ENCODE results near the gene C11orf42. TPM values are rescaled to one million over a fixed set of nuclear protein-coding genes. Genes with fewer than 3 reads are reported as not detected.

The C11orf42 gene
- total and polyA plus RNA-seq, 2 experiments from 2014 or later = 0.16 TPM; not detected in 1

- peaks cover 12% of the 10 kb centered on the region; the same call in 1 of the 2 replicates for H4K20me1 ChIP-seq (ENCODE audit: insufficient read depth)
- no peaks in the 10 kb centered on the region for H3K9me3 ChIP-seq (ENCODE audit: low read depth)
- no peak overlapping the region for H3K27ac ChIP-seq
- no peak overlapping the region for H3K9ac ChIP-seq
- peaks cover 11% of the 10 kb centered on the region; the same call in 1 of the 2 replicates for H3K36me3 ChIP-seq (ENCODE audit: low read depth)
- WGBS, 2 experiments (ENCODE audit: low coverage in 1 of 2, low lambda C conversion rate in 2 of 2, missing lambda C conversion rate in 2 of 2) = 68 to 90% methylated on average over 2 of the region's 2 CpGs
- no peaks in the 10 kb centered on the region for H3K9me2 ChIP-seq (ENCODE audit: insufficient read depth)
- peaks cover 4% of the 10 kb centered on the region; the same call in 1 of the 2 replicates for H3K4me1 ChIP-seq (ENCODE audit: insufficient read depth)
- TF ChIP-seq EZH2phosphoT487 (IDR thresholded peaks at IDR 0.05; ENCODE audit: insufficient read depth, low read depth) (no peak), EZH2 (IDR thresholded peaks at IDR 0.05; ENCODE audit: insufficient read depth, poor library complexity, severe bottlenecking) (no peak)
- H3K4me2 ChIP-seq (ENCODE audit: unreplicated experiment) = no peak overlapping the region
- no peaks in the 10 kb centered on the region for H3K27me3 ChIP-seq (replicated peaks; ENCODE audit: insufficient read depth)
- no peak overlapping the region for H3K4me3 ChIP-seq
- no peak overlapping the region for H2AFZ ChIP-seq
- in situ Hi-C loops (cut with MboI) = no loop called here
- H3F3A ChIP-seq (ENCODE audit: insufficient read depth) = peaks cover 3% of the 10 kb centered on the region
- no peak for DNase-seq
- peaks cover 76% of the 10 kb centered on the region for H3K79me2 ChIP-seq (ENCODE audit: insufficient read depth)
These were observed 20.5 kb downstream of the C11orf42 start for GRCh38 chr11:6225896-6226295.

GRCh38 chr11:6228520-6228919 is 23.2 kb downstream of the C11orf42 start:
- Histone ChIP-seq H3K36me3 (ENCODE audit: low read depth) (peaks cover 3% of the 10 kb centered on the region; the same call in 1 of the 2 replicates), H3K27ac (no peak overlapping the region), H3K4me3 (no peak overlapping the region), H3K27me3 (replicated peaks; ENCODE audit: insufficient read depth) (no peaks in the 10 kb centered on the region), H3K9me2 (ENCODE audit: insufficient read depth) (no peaks in the 10 kb centered on the region), H3F3A (ENCODE audit: insufficient read depth) (no peaks in the 10 kb centered on the region), H4K20me1 (ENCODE audit: insufficient read depth) (peaks cover 12% of the 10 kb centered on the region; the same call in 1 of the 2 replicates), H3K9ac (no peak overlapping the region), H3K9me3 (ENCODE audit: low read depth) (no peaks in the 10 kb centered on the region), H3K4me1 (ENCODE audit: insufficient read depth) (peaks cover 11% of the 10 kb centered on the region), H2AFZ (no peak overlapping the region), H3K4me2 (ENCODE audit: unreplicated experiment) (no peak overlapping the region), H3K79me2 (ENCODE audit: insufficient read depth) (peaks cover 98% of the 10 kb centered on the region)
- TF ChIP-seq EZH2phosphoT487 (IDR thresholded peaks at IDR 0.05; ENCODE audit: insufficient read depth, low read depth) (no peak), EZH2 (IDR thresholded peaks at IDR 0.05; ENCODE audit: insufficient read depth, poor library complexity, severe bottlenecking) (no peak)
- no peak for DNase-seq
- WGBS, 2 experiments (ENCODE audit: low coverage in 1 of 2, low lambda C conversion rate in 2 of 2, missing lambda C conversion rate in 2 of 2) = 65% methylated on average over 3 of the region's 3 CpGs
- in situ Hi-C loops (cut with MboI) = no loop called here

- H3K27ac ChIP-seq = no peak overlapping the region
- no peak overlapping the region for H3K9ac ChIP-seq
- no peaks in the 10 kb centered on the region for H3K9me2 ChIP-seq (ENCODE audit: insufficient read depth)
- H3K27me3 ChIP-seq (replicated peaks; ENCODE audit: insufficient read depth) = no peaks in the 10 kb centered on the region
- no peaks in the 10 kb centered on the region for H3F3A ChIP-seq (ENCODE audit: insufficient read depth)
- H3K4me1 ChIP-seq (ENCODE audit: insufficient read depth) = peaks cover 11% of the 10 kb centered on the region
- H2AFZ ChIP-seq = no peak overlapping the region
- H3K4me3 ChIP-seq = no peak overlapping the region
- no peaks in the 10 kb centered on the region for H3K9me3 ChIP-seq (ENCODE audit: low read depth)
- in situ Hi-C loops (cut with MboI) = no loop called here
- H4K20me1 ChIP-seq (ENCODE audit: insufficient read depth) = peaks cover 12% of the 10 kb centered on the region; the same call in 1 of the 2 replicates
- no peak for DNase-seq
- peaks cover 3% of the 10 kb centered on the region; the same call in 1 of the 2 replicates for H3K36me3 ChIP-seq (ENCODE audit: low read depth)
- TF ChIP-seq EZH2phosphoT487 (IDR thresholded peaks at IDR 0.05; ENCODE audit: insufficient read depth, low read depth) (no peak), EZH2 (IDR thresholded peaks at IDR 0.05; ENCODE audit: insufficient read depth, poor library complexity, severe bottlenecking) (no peak)
- 65 to 81% methylated on average over 2 of the region's 2 CpGs for WGBS, 2 experiments (ENCODE audit: low coverage in 1 of 2, low lambda C conversion rate in 2 of 2, missing lambda C conversion rate in 2 of 2)
- no peak overlapping the region for H3K4me2 ChIP-seq (ENCODE audit: unreplicated experiment)
- H3K79me2 ChIP-seq (ENCODE audit: insufficient read depth) = peaks cover 95% of the 10 kb centered on the region
These were observed 24.6 kb downstream of the C11orf42 start for GRCh38 chr11:6229911-6230310.

GRCh38 chr11:6232899-6233298 is 27.5 kb downstream of the C11orf42 start:
- peak overlapping the region; percentile 94 for H3K4me2 ChIP-seq (ENCODE audit: unreplicated experiment)
- peaks cover 3% of the 10 kb centered on the region; the same call in 1 of the 2 replicates for H3K36me3 ChIP-seq (ENCODE audit: low read depth)
- peaks cover 3% of the 10 kb centered on the region; the same call in 1 of the 2 replicates for H3F3A ChIP-seq (ENCODE audit: insufficient read depth)
- no peaks in the 10 kb centered on the region for H3K9me3 ChIP-seq (ENCODE audit: low read depth)
- peak; percentile 22 for DNase-seq
- H3K79me2 ChIP-seq (ENCODE audit: insufficient read depth) = peaks cover 65% of the 10 kb centered on the region
- no peak overlapping the region for H3K9ac ChIP-seq
- no peaks in the 10 kb centered on the region for H3K9me2 ChIP-seq (ENCODE audit: insufficient read depth)
- peaks cover 10% of the 10 kb centered on the region for H3K4me1 ChIP-seq (ENCODE audit: insufficient read depth)
- H2AFZ ChIP-seq = no peak overlapping the region
- H3K27me3 ChIP-seq (replicated peaks; ENCODE audit: insufficient read depth) = no peaks in the 10 kb centered on the region
- H4K20me1 ChIP-seq (ENCODE audit: insufficient read depth) = no peaks in the 10 kb centered on the region
- in situ Hi-C loops (cut with MboI) = no loop called here
- no peak for TF ChIP-seq EZH2 (IDR thresholded peaks at IDR 0.05; ENCODE audit: insufficient read depth, poor library complexity, severe bottlenecking)
- H3K27ac ChIP-seq = no peak overlapping the region
- H3K4me3 ChIP-seq = no peak overlapping the region; the same call in 1 of the 2 replicates

- in situ Hi-C loops (cut with MboI) = no loop called here
- peak; percentile 49 for DNase-seq
- Histone ChIP-seq H3K27me3 (replicated peaks; ENCODE audit: insufficient read depth) (no peaks in the 10 kb centered on the region), H3K9ac (peak overlapping the region; percentile 98), H3F3A (ENCODE audit: insufficient read depth) (peaks cover 3% of the 10 kb centered on the region; the same call in 1 of the 2 replicates), H4K20me1 (ENCODE audit: insufficient read depth) (no peaks in the 10 kb centered on the region), H3K27ac (peak overlapping the region; percentile 80), H3K4me2 (ENCODE audit: unreplicated experiment) (peak overlapping the region; percentile 94), H3K4me1 (ENCODE audit: insufficient read depth) (peaks cover 10% of the 10 kb centered on the region), H3K79me2 (ENCODE audit: insufficient read depth) (peaks cover 55% of the 10 kb centered on the region), H3K9me3 (ENCODE audit: low read depth) (no peaks in the 10 kb centered on the region), H3K36me3 (ENCODE audit: low read depth) (peaks cover 3% of the 10 kb centered on the region; the same call in 1 of the 2 replicates), H2AFZ (peak overlapping the region; percentile 97), H3K9me2 (ENCODE audit: insufficient read depth) (no peaks in the 10 kb centered on the region), H3K4me3 (peak overlapping the region; percentile 96)
- WGBS, 2 experiments (ENCODE audit: low coverage in 1 of 2, low lambda C conversion rate in 2 of 2, missing lambda C conversion rate in 2 of 2) = 0 to 3% methylated on average over 10 of the region's 10 CpGs
- TF ChIP-seq EZH2 (IDR thresholded peaks at IDR 0.05; ENCODE audit: insufficient read depth, poor library complexity, severe bottlenecking) = no peak
- TF ChIP-seq EZH2phosphoT487 (IDR thresholded peaks at IDR 0.05; ENCODE audit: insufficient read depth, low read depth) = no peak
These were observed 28.6 kb downstream of the C11orf42 start for GRCh38 chr11:6233984-6234386.
